ENCODE measurements around the gene NDUFB2.

NDUFB2 gene

DNA sequence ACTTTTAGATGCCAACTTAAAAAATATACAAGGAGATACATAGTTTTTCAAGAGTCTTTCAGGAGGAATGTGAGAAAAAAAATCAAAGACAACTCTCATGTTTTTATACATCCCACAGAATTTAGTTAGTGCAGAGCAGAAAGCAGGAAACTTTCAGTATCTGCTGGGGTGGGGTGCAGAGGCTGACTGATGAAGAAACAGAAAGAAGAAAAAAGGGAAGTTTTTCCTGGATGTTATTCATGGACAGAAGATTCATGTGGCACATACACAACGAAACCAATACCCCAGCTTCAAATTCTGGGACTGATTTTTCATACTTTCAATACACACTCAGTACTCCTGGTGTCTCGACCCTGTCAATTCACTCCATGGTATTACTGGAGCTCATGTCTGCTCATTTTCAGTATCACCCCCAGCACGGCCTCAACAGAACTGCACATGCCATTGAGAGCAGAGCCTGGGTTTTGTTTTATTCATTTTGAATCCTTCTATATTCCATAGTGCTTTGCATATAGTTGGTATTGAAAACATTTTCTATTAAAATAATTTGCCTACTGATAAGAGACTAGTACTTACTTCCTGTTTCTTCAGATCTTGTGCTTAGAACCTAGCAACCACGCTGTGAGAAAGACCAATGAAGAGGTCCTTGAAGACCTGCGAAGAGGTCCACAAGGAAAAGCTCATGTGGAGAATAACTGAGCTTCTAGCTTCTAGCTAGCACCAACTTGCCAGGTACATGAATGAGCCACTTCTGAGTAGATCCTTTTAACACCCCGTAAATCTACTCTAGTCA, 49.0 kb downstream of the NDUFB2 start:
- DNase-seq: peak; percentile 31

DNA sequence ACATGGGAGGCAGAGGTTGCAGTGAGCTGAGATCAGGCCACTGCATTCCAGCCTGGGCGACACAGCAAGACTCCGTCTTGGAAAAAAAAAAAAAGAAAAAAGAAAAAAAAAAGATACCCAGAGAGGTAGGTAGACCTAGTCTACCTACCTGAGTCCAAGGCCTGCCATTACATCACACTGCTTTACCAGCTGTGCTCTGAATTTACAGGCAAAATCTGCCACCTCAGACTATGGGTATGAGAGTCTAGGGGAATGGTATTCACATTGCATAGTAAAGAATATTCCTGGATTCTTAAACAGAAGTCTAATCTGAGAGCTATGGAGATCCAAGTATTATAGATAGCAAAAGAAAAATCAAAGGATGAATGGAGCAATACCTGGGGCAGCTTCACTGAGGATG, 50.2 kb downstream of the NDUFB2 start:
- DNase-seq: no peak

DNA sequence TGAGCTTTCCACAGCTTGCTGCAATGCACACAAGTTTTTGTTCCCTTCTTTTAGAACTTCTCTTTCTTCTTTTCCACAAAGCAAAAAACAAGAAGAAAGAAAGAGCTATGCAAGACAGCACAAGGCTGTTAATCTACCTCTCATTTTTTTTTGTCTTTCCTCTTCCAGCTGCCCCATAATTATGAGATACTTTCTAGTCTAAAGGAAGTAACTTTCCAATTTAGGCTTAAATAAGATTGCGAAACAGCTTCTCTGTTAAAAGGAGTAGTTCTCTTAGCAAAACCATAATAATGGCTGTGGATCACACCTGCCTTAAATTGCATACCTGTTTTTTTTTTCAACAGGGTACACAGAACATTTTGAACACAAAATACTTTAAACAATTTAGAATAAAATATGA, 56.0 kb downstream of the NDUFB2 start:
- peak; percentile 23 for DNase-seq

DNA sequence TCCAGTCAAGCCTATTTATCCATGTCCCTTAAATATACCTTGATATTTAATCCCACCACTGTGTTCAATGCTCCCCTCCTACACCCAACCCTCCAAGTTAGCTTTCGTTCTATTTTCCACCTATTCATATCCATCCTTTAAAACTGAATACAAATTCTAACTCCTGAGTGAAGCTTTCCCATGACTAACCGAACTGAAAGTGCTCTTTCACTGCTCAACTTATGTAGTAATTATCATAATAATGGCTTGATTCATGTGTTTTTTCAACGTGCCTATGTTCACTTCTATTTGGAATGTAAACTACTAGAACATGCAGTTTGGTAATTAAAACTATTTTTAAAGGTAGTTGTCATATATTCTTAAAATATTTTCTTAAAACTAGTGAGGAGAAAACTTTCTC, 58.0 kb downstream of the NDUFB2 start:
- no peak for DNase-seq
